ENCODE data around the gene UBE2QL1.
"Not testable (repeated sequence)": the region's sequence is repeated elsewhere in the genome, so short reads cannot be mapped to it uniquely, and the experiment has no call there.

Gene UBE2QL1

DNA sequence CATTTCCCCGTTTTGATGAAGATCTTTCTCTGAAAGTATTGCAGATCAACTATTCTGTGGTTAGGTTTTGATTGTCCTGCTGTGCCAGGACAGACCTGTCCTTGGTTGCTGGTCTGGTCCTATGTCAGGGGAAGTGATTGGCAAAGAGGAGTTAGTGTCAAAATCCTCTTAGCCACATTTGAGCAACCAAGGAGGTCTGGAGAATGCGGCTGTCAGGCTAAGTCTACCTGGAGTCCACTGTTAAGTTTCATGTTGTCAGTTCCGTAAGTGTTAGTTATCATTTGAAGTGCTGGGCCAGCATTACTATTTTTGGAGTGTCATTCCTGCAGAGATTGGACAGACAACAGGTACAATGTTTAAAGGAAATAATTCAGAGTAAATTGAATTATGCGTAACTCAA, 62.3 kb downstream of the UBE2QL1 start:
- H3K4me3 ChIP-seq (ENCODE audit: low read length) = no peak overlapping the region
- no peak for TF ChIP-seq CTCF (conservative IDR thresholded peaks at IDR 0.05; ENCODE audit: low read length)
- DNase-seq (ENCODE audit: low read depth) = no peak

DNA sequence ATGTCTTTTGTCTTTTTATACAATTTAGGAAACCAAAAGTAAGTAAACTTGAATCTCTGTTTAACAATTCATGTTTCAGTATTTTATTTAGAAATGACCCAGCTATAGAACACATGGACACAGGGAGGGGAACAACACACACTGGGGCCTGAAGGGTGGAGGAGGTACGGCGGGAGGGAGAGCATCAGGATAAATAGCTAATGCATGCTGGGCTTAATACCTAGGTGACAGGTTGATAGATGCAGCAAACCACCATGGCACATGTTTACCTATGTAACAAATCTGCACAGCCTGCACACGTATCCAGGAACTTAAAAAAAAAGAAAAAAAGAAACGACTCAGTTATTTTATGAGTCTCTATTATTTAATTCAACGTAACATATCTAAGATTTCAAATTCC, 67.2 kb downstream of the UBE2QL1 start:
- H3K4me3 ChIP-seq (ENCODE audit: low read length); DNase-seq (ENCODE audit: low read depth): not testable (repeated sequence)

GRCh38 chr5:6516823-6517222, 68.2 kb downstream of the UBE2QL1 start:
- TF ChIP-seq CTCF (conservative IDR thresholded peaks at IDR 0.05; ENCODE audit: low read length) = no peak
- no peak for DNase-seq (ENCODE audit: low read depth)
- H3K4me3 ChIP-seq (ENCODE audit: low read length) = no peak overlapping the region

- no peak for DNase-seq (ENCODE audit: low read depth)
- no peak overlapping the region for H3K4me3 ChIP-seq (ENCODE audit: low read length)
- TF ChIP-seq CTCF (conservative IDR thresholded peaks at IDR 0.05; ENCODE audit: low read length) = no peak
Measured at GRCh38 chr5:6517510-6517909, 68.9 kb downstream of the UBE2QL1 start.

DNA sequence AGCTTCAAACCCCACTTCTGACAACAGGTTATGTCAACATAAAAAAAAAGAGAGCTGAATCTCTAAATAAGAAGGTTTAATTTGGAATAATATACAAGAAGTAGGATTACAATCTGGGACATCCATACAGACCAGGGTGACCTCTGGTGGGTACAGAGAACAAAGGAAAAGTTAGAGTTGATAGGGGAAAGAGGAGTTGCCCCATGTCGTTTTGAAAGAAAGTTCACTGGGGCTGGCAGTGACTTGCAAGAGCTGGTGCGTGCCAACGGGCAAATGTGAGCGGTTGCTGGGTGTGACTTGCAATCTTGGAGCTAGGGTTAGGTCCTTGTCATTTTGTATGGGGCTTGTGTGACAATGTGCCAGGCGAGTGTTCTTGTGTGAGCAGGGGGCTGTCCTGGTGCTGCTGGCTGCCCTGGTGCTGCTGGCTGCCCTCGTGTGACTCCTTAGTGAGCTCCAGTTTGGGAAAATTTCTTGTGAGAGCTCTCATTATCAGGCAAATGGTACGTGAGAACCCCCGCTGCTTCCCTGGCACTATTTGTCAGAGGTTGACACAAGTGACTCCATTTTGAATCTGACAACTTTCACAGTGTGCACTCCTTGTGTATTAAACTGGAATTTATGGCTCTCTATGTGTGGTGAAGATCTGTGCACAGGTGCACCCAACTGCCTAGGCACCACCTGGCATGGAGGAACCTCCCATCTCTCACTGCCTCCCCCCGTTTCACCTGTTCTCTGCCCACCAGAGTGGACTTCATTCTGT, 69.8 kb downstream of the UBE2QL1 start:
- DNase-seq (ENCODE audit: low read depth) = no peak
- TF ChIP-seq CTCF (conservative IDR thresholded peaks at IDR 0.05; ENCODE audit: low read length) = no peak
- no peak overlapping the region for H3K4me3 ChIP-seq (ENCODE audit: low read length)

GRCh38 chr5:6520201-6520600, 71.5 kb downstream of the UBE2QL1 start:
- DNase-seq (ENCODE audit: low read depth) = no peak
- no peak for TF ChIP-seq CTCF (conservative IDR thresholded peaks at IDR 0.05; ENCODE audit: low read length)
- H3K4me3 ChIP-seq (ENCODE audit: low read length) = no peak overlapping the region

GRCh38 chr5:6522331-6522730, 73.7 kb downstream of the UBE2QL1 start:
- H3K4me3 ChIP-seq (ENCODE audit: low read length) = no peak overlapping the region
- DNase-seq (ENCODE audit: low read depth) = no peak
- no peak for TF ChIP-seq CTCF (conservative IDR thresholded peaks at IDR 0.05; ENCODE audit: low read length)

Data from AG10803 (cell line).